ENCODE data around the gene GAS1. TPM values are rescaled to one million over a fixed set of nuclear protein-coding genes. Genes with fewer than 3 reads are reported as not detected.

GAS1 gene
- total RNA-seq, 1 donor, result 25.0 TPM

DNA sequence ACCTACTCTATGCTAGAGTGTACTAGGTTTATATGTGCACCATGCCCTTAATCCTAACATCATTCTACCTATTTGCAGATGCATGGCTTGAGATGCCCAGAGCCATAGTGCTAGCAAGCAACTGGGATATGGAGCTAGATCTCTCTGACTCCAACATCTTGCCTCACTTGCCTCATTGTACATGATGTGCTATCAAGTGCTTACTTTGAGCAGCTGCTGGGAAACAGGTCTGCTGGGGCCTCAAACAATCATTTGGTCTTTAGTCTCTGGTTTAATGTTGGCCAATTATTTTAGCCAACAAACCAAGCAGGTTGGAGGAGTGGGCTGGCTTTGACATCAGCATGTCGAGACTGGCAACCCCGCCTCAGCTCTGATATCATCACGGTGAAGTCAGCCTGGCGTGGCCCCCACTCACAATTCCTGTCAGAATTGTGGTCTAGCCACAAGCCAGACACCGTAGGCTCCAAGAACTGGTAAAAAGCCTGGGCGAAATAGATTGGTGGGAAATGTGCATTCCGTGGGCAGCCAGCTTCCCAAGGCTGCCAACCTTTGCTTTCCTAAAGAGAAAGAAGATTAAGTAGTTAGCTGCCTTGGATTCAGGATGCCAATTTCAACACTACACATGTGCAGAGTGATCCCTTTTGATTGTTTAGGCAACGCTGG, 21.1 kb upstream of the GAS1 start:
- peak; percentile 88 for DNase-seq (ENCODE audit: low read depth)
- TF ChIP-seq, protein P1, sequence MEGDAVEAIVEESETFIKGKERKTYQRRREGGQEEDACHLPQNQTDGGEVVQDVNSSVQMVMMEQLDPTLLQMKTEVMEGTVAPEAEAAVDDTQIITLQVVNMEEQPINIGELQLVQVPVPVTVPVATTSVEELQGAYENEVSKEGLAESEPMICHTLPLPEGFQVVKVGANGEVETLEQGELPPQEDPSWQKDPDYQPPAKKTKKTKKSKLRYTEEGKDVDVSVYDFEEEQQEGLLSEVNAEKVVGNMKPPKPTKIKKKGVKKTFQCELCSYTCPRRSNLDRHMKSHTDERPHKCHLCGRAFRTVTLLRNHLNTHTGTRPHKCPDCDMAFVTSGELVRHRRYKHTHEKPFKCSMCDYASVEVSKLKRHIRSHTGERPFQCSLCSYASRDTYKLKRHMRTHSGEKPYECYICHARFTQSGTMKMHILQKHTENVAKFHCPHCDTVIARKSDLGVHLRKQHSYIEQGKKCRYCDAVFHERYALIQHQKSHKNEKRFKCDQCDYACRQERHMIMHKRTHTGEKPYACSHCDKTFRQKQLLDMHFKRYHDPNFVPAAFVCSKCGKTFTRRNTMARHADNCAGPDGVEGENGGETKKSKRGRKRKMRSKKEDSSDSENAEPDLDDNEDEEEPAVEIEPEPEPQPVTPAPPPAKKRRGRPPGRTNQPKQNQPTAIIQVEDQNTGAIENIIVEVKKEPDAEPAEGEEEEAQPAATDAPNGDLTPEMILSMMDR (IDR thresholded peaks at IDR 0.05; ENCODE audit: insufficient read depth, low read length), result no peak
- H3K4me3 ChIP-seq (ENCODE audit: low read depth, low read length), result no peak overlapping the region

DNA sequence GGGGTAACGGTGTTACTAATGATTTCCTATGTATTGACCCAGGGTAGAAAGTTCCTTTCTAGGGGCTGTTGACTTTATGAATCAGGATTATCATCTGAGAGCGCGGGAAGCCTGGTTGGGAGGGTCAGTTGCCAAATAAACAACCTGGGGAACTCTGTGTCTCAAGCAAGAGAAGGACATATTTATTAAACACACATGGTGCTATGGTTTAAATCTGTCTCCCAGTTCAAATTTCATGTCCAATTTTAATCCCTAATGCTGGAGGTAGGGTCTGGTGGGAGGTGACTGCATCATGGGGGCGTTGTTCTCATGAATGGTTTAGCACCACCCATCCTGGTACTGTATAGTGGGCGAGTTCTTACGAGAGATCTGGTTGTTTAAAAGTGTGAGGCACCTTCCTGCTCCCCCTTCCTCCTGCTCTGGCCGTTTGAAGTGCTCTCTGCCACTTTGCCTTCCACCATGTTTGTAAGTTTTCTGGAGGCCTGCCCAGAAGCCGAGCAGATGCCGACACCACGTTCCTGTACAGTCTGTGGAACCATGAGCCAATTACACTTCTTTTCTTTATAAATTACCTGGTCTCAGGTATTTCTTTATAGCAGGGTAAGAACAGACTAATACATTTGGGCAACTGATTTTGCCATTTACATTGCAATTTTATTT, 19.7 kb upstream of the GAS1 start:
- DNase-seq (ENCODE audit: low read depth), result no peak
- H3K4me3 ChIP-seq (ENCODE audit: low read depth, low read length), result no peak overlapping the region
- TF ChIP-seq, protein P1 (IDR thresholded peaks at IDR 0.05; ENCODE audit: insufficient read depth, low read length), result no peak

DNA sequence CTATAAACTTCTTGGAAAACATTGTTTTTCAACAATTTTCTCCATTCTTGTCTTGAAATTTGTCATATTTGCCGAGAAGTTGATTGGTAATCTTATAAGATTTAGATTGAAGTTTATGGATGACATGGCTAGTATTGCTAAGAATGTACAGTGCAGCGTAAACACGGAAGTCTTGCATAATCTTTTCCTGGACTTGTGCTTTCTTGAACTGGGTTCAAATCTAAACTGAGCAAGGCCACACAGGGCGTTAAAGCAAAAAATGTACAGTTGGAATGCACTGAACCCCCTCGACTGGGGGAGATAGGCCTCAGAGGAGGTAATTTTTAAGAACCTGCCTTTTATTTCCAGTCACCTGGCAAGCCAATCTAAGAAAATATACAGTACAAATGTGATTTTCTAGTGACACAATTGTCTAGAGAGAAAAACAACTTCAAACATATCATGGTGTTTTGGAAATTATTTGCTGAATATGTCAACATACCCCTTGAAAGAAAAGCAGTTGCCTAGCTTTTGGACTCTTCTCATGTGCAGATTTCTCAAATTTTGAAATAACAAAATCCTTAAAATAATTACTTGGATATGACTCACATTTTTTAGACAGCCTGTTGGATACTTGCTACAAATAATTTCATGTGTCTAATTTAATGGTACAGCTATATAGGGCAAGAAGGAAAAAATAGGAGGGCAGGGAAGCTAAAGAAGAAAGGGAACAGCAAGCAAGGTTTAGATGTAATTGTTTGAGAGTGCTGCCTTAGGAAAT, 18.5 kb upstream of the GAS1 start:
- peak; percentile 86 for DNase-seq (ENCODE audit: low read depth)
- no peak overlapping the region for H3K4me3 ChIP-seq (ENCODE audit: low read depth, low read length)
- TF ChIP-seq, protein P1 (IDR thresholded peaks at IDR 0.05; ENCODE audit: insufficient read depth, low read length), result no peak

DNA sequence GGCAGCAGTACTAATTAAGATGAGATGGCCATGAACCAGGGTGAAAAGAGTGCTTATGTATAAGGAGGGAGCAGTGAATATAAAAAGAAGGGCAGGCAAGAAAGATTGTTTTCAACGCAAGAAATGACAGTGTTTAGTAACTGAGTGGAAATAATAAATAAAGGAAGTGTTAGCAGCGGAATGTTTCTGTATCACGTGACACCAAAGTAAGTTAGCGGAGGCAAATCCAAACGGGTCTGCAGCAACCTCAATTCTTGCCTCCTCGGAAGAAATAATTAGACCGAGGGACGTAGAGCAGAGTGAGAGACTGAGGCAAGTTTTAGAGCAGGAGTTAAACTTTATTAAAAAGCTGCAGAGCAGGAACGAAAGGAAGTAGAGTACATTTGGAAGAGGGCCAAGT, 15.4 kb upstream of the GAS1 start:
- DNase-seq (ENCODE audit: low read depth), result no peak
- no peak overlapping the region for H3K4me3 ChIP-seq (ENCODE audit: low read depth, low read length)
- TF ChIP-seq, protein P1 (IDR thresholded peaks at IDR 0.05; ENCODE audit: insufficient read depth, low read length), result no peak

DNA sequence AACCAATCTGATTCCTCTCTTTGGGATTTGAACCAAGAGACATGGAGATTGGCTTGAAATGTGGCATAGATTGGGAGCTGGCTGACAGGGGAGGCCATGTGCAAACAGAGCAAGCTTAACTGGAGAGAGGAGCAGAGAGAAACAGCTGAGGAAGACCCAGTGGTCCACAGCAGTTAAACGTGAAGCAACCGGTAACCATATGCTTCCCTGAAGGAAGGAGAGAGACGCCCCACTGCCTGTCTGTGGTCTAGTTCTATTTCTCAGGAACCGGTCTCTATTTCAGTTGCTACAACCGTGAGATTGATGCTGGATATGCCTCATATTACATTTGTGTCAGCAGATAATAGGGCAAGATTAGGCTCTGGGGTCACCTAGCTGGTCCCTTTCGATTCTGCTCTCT, 13.6 kb upstream of the GAS1 start:
- H3K4me3 ChIP-seq (ENCODE audit: low read depth, low read length), result no peak overlapping the region
- TF ChIP-seq, protein P1 (IDR thresholded peaks at IDR 0.05; ENCODE audit: insufficient read depth, low read length), result no peak
- no peak for DNase-seq (ENCODE audit: low read depth)

DNA sequence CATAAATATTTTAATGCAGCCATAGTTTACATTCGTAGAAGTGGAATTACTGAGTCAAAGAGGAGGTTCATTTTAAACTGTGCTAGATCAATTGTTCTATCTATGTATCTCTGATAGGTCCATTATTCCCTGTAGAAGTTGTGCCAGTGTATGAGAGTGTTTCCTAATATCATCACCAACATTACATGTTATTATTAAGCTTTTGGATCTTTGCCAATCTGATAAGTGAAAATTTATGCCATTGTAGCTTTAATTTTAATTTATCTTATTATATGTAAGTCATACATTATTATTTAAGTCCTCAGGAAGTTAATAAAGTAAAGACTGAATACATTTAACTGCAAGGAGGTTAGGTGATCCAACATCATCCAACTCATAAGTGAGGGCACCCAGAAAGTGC, 10.9 kb upstream of the GAS1 start:
- no peak for DNase-seq (ENCODE audit: low read depth)

More for the DNA sequence above, 10.9 kb upstream of the GAS1 start:
- H3K4me3 ChIP-seq (ENCODE audit: low read depth, low read length), result no peak overlapping the region
- TF ChIP-seq, protein P1 (IDR thresholded peaks at IDR 0.05; ENCODE audit: insufficient read depth, low read length), result no peak
